Neutrophil (primary cell): ENCODE data around the gene IFNGR1.

Source experiments
- H3K27ac ChIP-seq: fragments of 200-600 bp; sonication (generic); 2 replicates; pipeline ENCODE4 v1.5.1; 2016; ENCODE audit warnings: mild to moderate bottlenecking, moderate library complexity
- H3K27me3 ChIP-seq: fragments of 200-600 bp; sonication (generic); 2 replicates; pipeline ENCODE4 v1.6.0; 2016; ENCODE audit warnings: mild to moderate bottlenecking
- H3K36me3 ChIP-seq: fragments of 200-600 bp; sonication (generic); 2 replicates; pipeline ENCODE4 v1.5.1; 2017
- H3K4me1 ChIP-seq, 2 experiments: fragments of 200-600 bp in 1 of 2; sonication (generic) in 1 of 2; 1 replicate in 1 of 2; 2 replicates in 1 of 2; pipeline versions ENCODE4 v1.5.1 to v1.6.1; 2013 to 2016; ENCODE audit warnings: low read depth in 1 of 2, low read length in 1 of 2, mild to moderate bottlenecking in 1 of 2, moderate library complexity in 1 of 2; ENCODE audit not compliant: control insufficient read depth in 1 of 2, insufficient read depth in 1 of 2
- H3K4me3 ChIP-seq, 2 experiments: fragments of 200-600 bp in 1 of 2; sonication (generic) in 1 of 2; 1 replicate in 1 of 2; 2 replicates in 1 of 2; pipeline ENCODE4 v1.5.1; 2013 to 2016; ENCODE audit warnings: low read depth in 1 of 2, low read length in 1 of 2, mild to moderate bottlenecking in 1 of 2, moderate library complexity in 1 of 2
- H3K9me3 ChIP-seq: fragments of 200-600 bp; sonication (generic); 2 replicates; pipeline ENCODE4 v1.5.1; 2016
- CTCF ChIP-seq: fragments of 200-600 bp; sonication (generic); IDR thresholded peaks from 2 replicates; pipeline ENCODE4 v1.5.1; 2016; ENCODE audit warnings: antibody characterized with exemption

Gene IFNGR1

GRCh38 chr6:137261761-137262160 is 42.6 kb upstream of the IFNGR1 start:
- no peak for TF ChIP-seq CTCF
- Histone ChIP-seq H3K4me1 (peaks cover 12 to 13% of the 10 kb centered on the region in 2 experiments), H3K36me3 (no peaks in the 10 kb centered on the region), H3K27me3 (no peaks in the 10 kb centered on the region), H3K27ac (no peak overlapping the region), H3K4me3 (no peak overlapping the region), H3K9me3 (no peaks in the 10 kb centered on the region)

- no peaks in the 10 kb centered on the region for H3K27me3 ChIP-seq
- TF ChIP-seq CTCF = no peak
- H3K36me3 ChIP-seq = no peaks in the 10 kb centered on the region
- H3K4me3 ChIP-seq = no peak overlapping the region
- no peak overlapping the region for H3K27ac ChIP-seq
- peaks cover 12 to 13% of the 10 kb centered on the region in 2 experiments for H3K4me1 ChIP-seq
- no peaks in the 10 kb centered on the region for H3K9me3 ChIP-seq
Measured at GRCh38 chr6:137261361-137261760, 42.2 kb upstream of the IFNGR1 start.

GRCh38 chr6:137260217-137260616 is 41.0 kb upstream of the IFNGR1 start:
- H3K4me1 ChIP-seq = peaks cover 12 to 13% of the 10 kb centered on the region in 2 experiments
- H3K36me3 ChIP-seq = no peaks in the 10 kb centered on the region
- TF ChIP-seq CTCF = no peak
- no peak overlapping the region for H3K4me3 ChIP-seq
- no peaks in the 10 kb centered on the region for H3K9me3 ChIP-seq
- no peaks in the 10 kb centered on the region for H3K27me3 ChIP-seq
- H3K27ac ChIP-seq = no peak overlapping the region

GRCh38 chr6:137259349-137259748 is 40.2 kb upstream of the IFNGR1 start:
- H3K9me3 ChIP-seq = peaks cover 3% of the 10 kb centered on the region
- no peaks in the 10 kb centered on the region for H3K36me3 ChIP-seq
- H3K27me3 ChIP-seq = no peaks in the 10 kb centered on the region
- no peak overlapping the region for H3K27ac ChIP-seq
- no peak for TF ChIP-seq CTCF
- no peak overlapping the region for H3K4me3 ChIP-seq
- H3K4me1 ChIP-seq = peaks cover 12 to 13% of the 10 kb centered on the region in 2 experiments

- Histone ChIP-seq H3K36me3 (no peaks in the 10 kb centered on the region), H3K9me3 (peaks cover 6% of the 10 kb centered on the region), H3K4me3 (no peak overlapping the region), H3K27ac (peak overlapping the region; percentile 59), H3K27me3 (no peaks in the 10 kb centered on the region), H3K4me1 (peaks cover 12 to 13% of the 10 kb centered on the region in 2 experiments)
- peak; percentile 12 for TF ChIP-seq CTCF
Measured at GRCh38 chr6:137258170-137258569, 39.0 kb upstream of the IFNGR1 start.
